Measurements from ENCODE around the gene ZNF692. TPM values are rescaled to one million over a fixed set of nuclear protein-coding genes. Genes with fewer than 3 reads are reported as not detected.

The ZNF692 gene
- total and polyA plus RNA-seq, 2 of the 13 experiments (the other 11 are each of a cell fraction or from before 2014, with no cell fraction given), result 27.3 to 45.8 TPM

GRCh38 chr1:248858096-248858890 is 592 bp downstream of the ZNF692 start:
- ChIA-PET POLR2A (interaction anchor here (0.6 to 3.5 kb wide), 8 partner anchors 15 to 107 kb away, joined by 3 to 83 read pairs (median 7); partner anchors contain the start of genes SH3BP5L and ZNF672), CTCF (ENCODE audit: low intra/inter-chr PET ratio, low total read pairs) (interaction anchor here (0.7 to 1.0 kb wide), 2 partner anchors 15 to 17 kb away, joined by 3 read pairs; no protein-coding TSS in a partner anchor)
- Histone ChIP-seq H3K9ac (ENCODE audit: insufficient read depth, low read depth, low read length) (peak overlapping the region; percentile 87), H3K79me2 (ENCODE audit: insufficient read depth, low read length) (peaks cover 18% of the 10 kb centered on the region), H3K4me1 (ENCODE audit: insufficient read depth, low read length) (peaks cover 44% of the 10 kb centered on the region), H3K27me3 (ENCODE audit: control insufficient read depth in 1 of 2, insufficient read depth in 2 of 2, low read length in 2 of 2) (no peaks in the 10 kb centered on the region; a peak in 1 of 5 replicates), H2AFZ (ENCODE audit: low read length) (no peak overlapping the region), H3K36me3 (replicated peaks in 1 of 2; ENCODE audit: control insufficient read depth in 1 of 2, insufficient read depth in 2 of 2, low read length in 2 of 2) (peaks cover 7 to 31% of the 10 kb centered on the region in 2 experiments), H3K9me3 (ENCODE audit: low read length) (no peaks in the 10 kb centered on the region), H3K4me2 (ENCODE audit: low read depth, low read length) (peak overlapping the region; percentile 97), H4K20me1 (ENCODE audit: insufficient read depth, low read length) (no peaks in the 10 kb centered on the region), H3K27ac (ENCODE audit: extremely low read length, insufficient read depth, low read length) (peak overlapping the region; percentile 79), H3K4me3 (replicated peaks in 1 of 3; ENCODE audit: insufficient read depth in 1 of 3, low read depth in 2 of 3, low read length in 3 of 3) (peak overlapping the region; percentile 62 to 87 (median 83))
- in situ Hi-C loops (cut with HindIII; ENCODE audit: extremely low pct_ligation_motif_present, low pct_unique_long_range_greater_than_20kb), result no loop called here
- no peak for FAIRE-seq
- BruUV-seq (replicated peaks), result no TSS peak
- peak; percentile 60 for ATAC-seq
- intact Hi-C loops (cut with micrococcal nuclease; ENCODE audit: unreplicated experiment), result loop anchor here (2.0 kb wide), 1 partner anchor 49 kb away; the partner anchor contains the start of gene PGBD2
- peak; percentile 63 for DNase-seq (ENCODE audit: low spot score)
- WGBS (ENCODE audit: low lambda C conversion rate), result 33% methylated on average over 32 of the region's 45 CpGs
- TF ChIP-seq ZBTB2 (CRISPR knock-in tag; IDR thresholded peaks at IDR 0.05; ENCODE audit: low read depth), result peak; percentile 34; the same call in 1 of the 2 replicates
- TF ChIP-seq MEIS1 (CRISPR knock-in tag; IDR thresholded peaks at IDR 0.05; ENCODE audit: borderline replicate concordance), result peak; percentile 24; the same call in 1 of the 2 replicates
- TF ChIP-seq BRD4 (CRISPR knock-in tag; IDR thresholded peaks at IDR 0.05), result peak; percentile 63; the same call in 1 of the 2 replicates
- 0 out of 2 replicates have a peak, but pooled peaks have one; percentile 24 for TF ChIP-seq DMTF1 (CRISPR knock-in tag; IDR thresholded peaks at IDR 0.05)
- peak; percentile 19 for TF ChIP-seq POGZ (CRISPR knock-in tag; IDR thresholded peaks at IDR 0.05)
- TF ChIP-seq HNF1B (CRISPR knock-in tag; IDR thresholded peaks at IDR 0.05), result 0 out of 2 replicates have a peak, but pooled peaks have one; percentile 60
- TF ChIP-seq ZNF276 (CRISPR knock-in tag; IDR thresholded peaks at IDR 0.05; ENCODE audit: low read depth), result peak; percentile 34; the same call in 1 of the 2 replicates
- TF ChIP-seq HOXA7 (CRISPR knock-in tag; IDR thresholded peaks at IDR 0.05), result no peak
- peak; percentile 79 for TF ChIP-seq MYC (CRISPR knock-in tag; IDR thresholded peaks at IDR 0.05; ENCODE audit: borderline replicate concordance)
- TF ChIP-seq TEAD3 (CRISPR knock-in tag; optimal IDR thresholded peaks at IDR 0.05; ENCODE audit: borderline replicate concordance), result peak; percentile 53
- peak; percentile 14 for TF ChIP-seq ARNTL (CRISPR knock-in tag; IDR thresholded peaks at IDR 0.05)
- peak; percentile 7; the same call in 1 of the 3 replicates for TF ChIP-seq MXI1 (IDR thresholded peaks at IDR 0.05; ENCODE audit: borderline replicate concordance, low read depth, low read length)
- peak; percentile 57 for TF ChIP-seq ZNF781 (CRISPR knock-in tag; IDR thresholded peaks at IDR 0.05; ENCODE audit: borderline replicate concordance, not compliant biosample characterization)
- TF ChIP-seq ZFX (CRISPR knock-in tag; IDR thresholded peaks at IDR 0.05; ENCODE audit: low read depth), result peak; percentile 91
- 0 out of 2 replicates have a peak, but pooled peaks have one; percentile 57 for TF ChIP-seq ZNF570 (CRISPR knock-in tag; IDR thresholded peaks at IDR 0.05; ENCODE audit: borderline replicate concordance)

Measured in HepG2 (cell line).